ENCODE results near the gene ZNF827.
"Not testable (repeated sequence)": the region's sequence is repeated elsewhere in the genome, so short reads cannot be mapped to it uniquely, and the experiment has no call there.

The ZNF827 gene

GRCh38 chr4:145865274-145865941 is 73.2 kb downstream of the ZNF827 start:
- no peak for DNase-seq (ENCODE audit: low read depth)

GRCh38 chr4:145863191-145863590 is 75.4 kb downstream of the ZNF827 start:
- no peak for DNase-seq (ENCODE audit: low read depth)

GRCh38 chr4:145861336-145862318 is 77.0 kb downstream of the ZNF827 start:
- no peak for DNase-seq (ENCODE audit: low read depth)

- no peak for DNase-seq (ENCODE audit: low read depth)
These were observed 77.7 kb downstream of the ZNF827 start for GRCh38 chr4:145860897-145861296.

- DNase-seq (ENCODE audit: low read depth) = no peak
These were observed 78.2 kb downstream of the ZNF827 start for GRCh38 chr4:145860446-145860845.

GRCh38 chr4:145859926-145860325 is 78.7 kb downstream of the ZNF827 start:
- no peak for DNase-seq (ENCODE audit: low read depth)

GRCh38 chr4:145859426-145859825 is 79.2 kb downstream of the ZNF827 start:
- DNase-seq (ENCODE audit: low read depth) = no peak

DNA sequence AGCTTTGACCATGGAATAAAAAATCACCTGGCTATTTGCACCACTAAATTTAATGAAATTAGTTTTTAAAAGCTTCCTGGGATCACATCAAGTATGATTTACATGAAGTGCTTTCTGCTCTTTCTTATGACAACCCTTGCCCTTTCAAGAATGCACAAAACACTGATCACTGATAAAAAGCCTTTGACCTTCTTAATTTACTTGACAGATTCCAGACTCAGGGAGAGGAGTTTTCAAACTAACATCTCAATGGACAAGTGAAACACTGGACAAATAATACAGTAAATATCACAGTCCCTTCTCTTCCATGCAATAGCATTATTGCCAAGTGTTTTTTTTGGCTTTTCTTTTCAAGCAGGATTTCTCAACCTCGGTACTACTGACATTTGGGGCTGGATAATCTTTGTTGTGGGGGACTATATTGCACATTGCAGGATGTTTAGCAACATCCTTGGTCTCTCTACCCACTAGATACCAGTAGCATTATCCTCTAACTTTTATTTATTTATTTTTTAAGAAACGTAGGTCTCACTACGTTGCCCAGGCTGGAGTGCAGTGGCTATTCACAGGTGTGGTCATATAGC is 86.3 kb downstream of the ZNF827 start:
- DNase-seq (ENCODE audit: low read depth) = no peak

GRCh38 chr4:145851511-145852201 is 87.0 kb downstream of the ZNF827 start:
- DNase-seq (ENCODE audit: low read depth) = no peak

- DNase-seq (ENCODE audit: low read depth) = no peak
These were observed 90.9 kb downstream of the ZNF827 start for GRCh38 chr4:145847764-145848163.

GRCh38 chr4:145845118-145845517 is 93.5 kb downstream of the ZNF827 start:
- DNase-seq (ENCODE audit: low read depth) = no peak

DNA sequence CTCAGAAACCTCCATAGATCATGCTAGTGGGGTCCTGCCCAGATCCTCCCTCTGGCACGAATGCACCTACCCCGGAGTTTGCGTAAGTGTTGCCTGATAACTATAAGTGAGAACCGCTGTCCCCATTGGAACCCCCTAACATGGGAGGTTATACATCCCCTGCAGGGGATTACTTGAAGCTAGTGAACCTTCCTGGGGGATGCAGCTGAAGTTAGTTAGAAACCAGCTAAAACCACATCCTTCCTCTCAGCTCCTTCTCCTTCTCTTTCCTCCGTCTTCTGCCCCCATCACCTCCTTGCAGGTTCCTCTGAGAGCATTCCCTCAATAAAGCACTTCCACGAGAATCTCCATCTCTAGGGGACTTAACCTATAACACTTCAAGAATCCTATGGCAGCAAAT is 95.0 kb downstream of the ZNF827 start:
- no peak for DNase-seq (ENCODE audit: low read depth)

- no peak for DNase-seq (ENCODE audit: low read depth)
These were observed 95.5 kb downstream of the ZNF827 start for GRCh38 chr4:145843148-145843547.

GRCh38 chr4:145842224-145842887 is 96.3 kb downstream of the ZNF827 start:
- no peak for DNase-seq (ENCODE audit: low read depth)

- DNase-seq (ENCODE audit: low read depth) = no peak
These were observed 97.8 kb downstream of the ZNF827 start for GRCh38 chr4:145840801-145841200.

DNA sequence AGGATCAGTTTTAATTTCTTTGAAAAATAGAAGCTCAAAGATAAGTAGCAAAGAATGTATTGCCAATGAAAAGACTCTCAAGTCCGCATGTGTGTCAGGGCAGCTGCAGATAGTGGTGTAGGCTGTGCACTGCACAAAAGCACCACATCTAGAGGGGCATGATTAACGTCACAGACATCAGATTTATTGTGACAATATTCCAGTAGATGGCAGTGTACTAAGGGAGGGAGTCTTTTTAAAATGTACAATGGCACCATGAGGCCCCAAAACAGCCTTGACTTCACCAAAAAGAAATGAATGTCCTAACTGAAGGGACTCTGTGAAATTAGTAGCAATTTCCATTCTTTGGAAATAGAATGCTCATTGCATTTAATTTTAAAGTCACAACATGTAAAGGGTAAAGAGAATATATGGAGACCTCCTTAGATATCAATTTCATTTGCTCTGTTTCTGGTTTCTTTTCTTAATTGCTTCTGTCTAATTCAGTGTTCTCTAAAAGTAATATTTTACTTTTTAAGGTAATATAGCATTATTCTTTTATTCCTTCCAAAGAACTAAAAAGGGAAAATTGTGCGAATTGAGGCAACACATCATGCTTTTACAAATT is 98.4 kb downstream of the ZNF827 start:
- DNase-seq (ENCODE audit: low read depth) = no peak

GRCh38 chr4:145839151-145839550 is 99.5 kb downstream of the ZNF827 start:
- no peak for DNase-seq (ENCODE audit: low read depth)

DNA sequence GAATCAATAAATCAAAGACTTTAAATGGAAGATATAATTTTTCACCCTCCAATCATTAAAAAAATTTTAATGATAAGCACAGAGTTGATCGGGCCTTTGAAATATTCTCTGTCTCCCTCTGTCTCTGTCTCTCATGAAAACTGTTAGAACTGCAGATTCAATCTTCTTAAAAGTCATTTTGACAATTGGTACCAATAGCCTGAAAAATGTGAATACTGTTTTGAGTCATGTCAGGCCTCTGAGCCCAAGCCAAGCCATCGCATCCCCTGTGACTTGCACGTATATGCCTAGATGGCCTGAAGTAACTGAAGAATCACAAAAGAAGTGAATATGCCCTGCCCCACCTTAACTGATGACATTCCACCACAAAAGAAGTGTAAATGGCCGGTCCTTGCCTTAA is 106.2 kb downstream of the ZNF827 start:
- not testable (repeated sequence) for DNase-seq (ENCODE audit: low read depth)

DNA sequence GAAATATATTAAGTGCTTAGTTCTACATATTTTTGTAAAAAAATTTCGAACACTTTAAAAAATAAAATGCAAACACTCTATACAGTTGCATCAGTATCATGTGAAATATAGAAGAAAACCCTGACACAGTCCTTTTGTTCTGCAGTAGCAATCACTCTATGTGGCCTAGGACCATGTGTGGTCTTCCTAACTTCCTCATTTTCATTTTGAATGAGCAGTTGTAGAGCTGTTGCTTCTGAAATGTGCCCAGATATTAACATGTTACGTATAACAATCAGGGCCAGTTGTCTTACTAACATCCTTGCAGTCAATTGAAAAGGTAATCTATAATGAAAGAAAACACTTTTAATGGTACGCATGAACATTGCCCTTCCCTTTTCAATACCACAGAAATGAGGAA is 107.9 kb downstream of the ZNF827 start:
- DNase-seq (ENCODE audit: low read depth) = no peak

DNA sequence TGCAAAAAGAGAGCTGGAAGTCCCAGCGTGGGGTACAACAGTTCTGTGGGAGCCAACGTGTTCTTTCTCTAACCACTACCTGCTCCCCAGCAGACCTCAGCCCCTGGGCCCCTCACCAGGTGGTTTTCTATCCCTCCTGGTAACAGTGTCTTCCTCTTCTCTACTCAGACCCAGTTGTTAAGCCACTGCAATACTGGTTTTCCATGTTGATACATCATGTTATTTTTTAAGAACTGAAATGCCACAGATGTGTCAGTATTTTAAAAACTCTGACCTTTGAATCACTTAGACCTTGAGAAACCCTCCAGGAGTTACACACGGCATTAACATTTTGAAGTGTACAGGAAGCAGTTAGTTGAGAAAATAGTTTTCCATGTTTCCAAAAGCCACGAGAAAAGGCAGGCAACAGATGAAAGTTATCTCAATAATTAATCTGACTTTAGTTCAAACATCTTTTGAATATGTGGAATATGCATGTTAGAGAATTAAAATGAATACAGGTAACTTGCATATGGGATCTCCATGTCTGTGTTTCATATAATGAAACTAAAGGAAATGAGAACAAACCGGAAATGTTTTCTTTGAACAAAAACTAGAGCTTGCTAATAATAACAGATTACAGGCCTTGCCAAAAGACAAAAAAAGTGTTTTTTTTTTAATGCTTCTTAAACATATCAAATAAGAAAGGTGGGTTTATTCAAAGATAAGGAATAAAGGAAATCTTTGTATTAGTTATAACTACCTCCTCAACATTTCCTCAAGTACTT is 108.8 kb downstream of the ZNF827 start:
- no peak for DNase-seq (ENCODE audit: low read depth)

Data from stimulated activated CD8-positive, alpha-beta memory T cell treated with anti-CD3 and anti-CD28 coated beads, Interleukin-7, amount 100 ng/mL, for 24 hours (primary cell).